Measurements from ENCODE around the gene SPN.
"Not testable (repeated sequence)": the region's sequence is repeated elsewhere in the genome, so short reads cannot be mapped to it uniquely, and the experiment has no call there.

SPN gene, protein sequence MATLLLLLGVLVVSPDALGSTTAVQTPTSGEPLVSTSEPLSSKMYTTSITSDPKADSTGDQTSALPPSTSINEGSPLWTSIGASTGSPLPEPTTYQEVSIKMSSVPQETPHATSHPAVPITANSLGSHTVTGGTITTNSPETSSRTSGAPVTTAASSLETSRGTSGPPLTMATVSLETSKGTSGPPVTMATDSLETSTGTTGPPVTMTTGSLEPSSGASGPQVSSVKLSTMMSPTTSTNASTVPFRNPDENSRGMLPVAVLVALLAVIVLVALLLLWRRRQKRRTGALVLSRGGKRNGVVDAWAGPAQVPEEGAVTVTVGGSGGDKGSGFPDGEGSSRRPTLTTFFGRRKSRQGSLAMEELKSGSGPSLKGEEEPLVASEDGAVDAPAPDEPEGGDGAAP

DNA sequence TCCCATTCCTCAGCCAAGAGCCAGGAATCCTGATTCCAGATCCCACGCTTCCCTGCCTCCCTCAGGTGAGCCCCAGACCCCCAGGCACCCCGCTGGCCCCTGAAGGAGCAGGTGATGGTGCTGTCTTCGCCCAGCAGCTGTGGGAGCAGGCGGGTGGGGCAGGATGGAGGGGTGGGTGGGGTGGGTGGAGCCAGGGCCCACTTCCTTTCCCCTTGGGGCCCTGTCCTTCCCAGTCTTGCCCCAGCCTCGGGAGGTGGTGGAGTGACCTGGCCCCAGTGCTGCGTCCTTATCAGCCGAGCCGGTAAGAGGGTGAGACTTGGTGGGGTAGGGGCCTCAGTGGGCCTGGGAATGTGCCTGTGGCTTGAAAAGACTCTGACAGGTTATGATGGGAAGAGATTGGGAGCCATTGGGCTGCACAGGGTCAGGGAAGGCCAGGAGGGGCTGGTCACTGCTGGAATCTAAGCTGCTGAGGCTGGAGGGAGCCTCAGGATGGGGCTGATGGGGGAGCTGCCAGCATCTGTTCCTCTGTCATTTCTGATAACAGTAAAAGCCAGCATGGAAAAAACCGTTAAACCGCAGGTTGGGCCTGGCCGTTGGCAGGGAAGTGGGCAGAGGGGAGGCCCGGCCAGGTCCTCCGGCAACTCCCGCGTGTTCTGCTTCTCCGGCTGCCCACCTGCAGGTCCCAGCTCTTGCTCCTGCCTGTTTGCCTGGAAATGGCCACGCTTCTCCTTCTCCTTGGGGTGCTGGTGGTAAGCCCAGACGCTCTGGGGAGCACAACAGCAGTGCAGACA is at the start of gene SPN:
Gene SPN (plus strand): TSS at position 232 of the 791 bp plus-strand sequence. CDS start 482 bp downstream, at position 714.
- DNase-seq, result no peak

DNA sequence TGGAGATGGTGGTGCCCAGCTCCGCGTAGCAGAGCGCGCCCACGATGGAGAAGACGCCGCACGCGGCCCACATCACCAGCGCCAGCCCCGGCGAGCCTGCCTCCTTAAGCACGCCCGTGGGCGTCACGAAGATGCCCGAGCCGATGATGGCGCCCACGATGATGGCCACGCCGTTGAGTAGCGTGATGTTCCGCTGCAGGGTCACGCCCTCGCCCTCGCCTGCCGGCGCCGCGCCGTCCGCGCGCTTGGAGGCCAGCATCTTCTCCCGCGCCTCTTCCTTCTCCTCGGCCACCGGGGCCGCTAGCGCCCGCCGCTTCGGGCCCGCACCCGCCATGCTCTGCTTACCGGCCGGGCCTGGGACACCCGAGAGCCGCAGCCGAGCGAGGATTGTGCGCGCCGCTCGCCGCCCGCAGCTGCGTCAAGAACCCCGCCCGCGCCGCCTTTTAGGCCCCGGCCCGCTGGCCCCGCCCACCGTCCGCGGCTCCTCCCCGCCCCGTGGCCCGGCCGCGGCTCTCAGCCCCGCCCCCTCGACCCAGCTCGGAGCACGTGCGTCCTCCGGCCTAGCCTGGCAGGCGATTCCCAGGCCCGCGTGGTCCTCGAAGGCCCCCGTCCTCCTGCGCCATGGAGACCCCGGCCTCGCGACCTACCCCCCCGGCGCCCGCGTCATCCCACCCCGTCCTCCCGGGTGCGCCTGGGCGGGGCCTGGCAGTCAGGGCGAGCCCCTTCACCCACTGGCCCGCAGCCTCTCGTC is 49.6 kb upstream of the SPN start:
- DNase-seq, result peak; percentile 87

DNA sequence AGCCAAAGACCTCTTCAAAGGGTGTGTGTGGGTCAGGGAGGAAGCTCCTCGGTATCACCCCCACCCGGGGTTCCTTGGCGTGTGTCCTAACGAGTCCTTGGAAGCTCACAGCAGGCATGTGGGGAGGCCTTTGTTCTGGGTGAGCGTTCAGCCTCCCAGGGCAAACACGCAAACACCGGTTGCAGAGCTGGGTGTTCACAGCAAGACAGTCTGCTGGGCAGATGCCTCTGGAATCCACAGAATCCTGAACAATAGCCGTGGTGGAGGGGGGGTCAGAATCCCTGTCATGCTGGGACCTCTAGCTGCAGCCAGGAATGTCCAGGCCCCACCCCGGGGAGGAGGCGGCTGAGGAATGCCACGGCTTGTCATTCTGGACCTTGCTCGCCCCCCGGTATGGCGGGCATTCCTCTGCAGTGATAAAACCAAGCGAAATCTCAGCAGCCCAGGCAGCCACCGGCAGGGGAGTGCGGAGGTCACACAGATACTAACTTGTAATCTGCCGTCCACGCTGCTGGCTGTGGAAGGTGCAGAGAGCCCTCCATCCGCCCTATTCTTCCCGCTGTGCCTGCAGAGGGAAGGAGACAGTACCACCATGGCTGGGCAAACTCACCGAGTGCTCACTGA is 48.2 kb upstream of the SPN start:
- DNase-seq, result not testable (repeated sequence)

DNA sequence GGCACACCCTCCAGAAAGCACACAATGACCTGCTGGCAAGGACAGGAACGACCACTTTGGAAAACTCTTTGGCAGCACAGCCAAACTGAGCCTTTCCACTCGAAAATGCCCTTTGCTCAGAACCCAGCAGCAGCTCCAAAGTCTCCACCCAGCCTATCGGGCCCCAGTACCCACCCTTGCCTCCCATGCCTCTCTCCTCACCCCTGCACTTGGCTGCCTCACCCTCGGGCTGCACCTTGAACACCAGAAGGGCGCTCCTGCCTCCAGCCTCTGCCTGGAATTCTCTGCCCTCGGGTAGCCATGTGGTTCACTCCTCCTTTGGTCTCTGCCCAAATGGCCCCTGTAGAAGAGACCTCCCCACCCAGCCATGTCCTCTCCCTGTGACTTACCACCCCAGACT is 46.9 kb upstream of the SPN start:
- DNase-seq, result not testable (repeated sequence)

DNA sequence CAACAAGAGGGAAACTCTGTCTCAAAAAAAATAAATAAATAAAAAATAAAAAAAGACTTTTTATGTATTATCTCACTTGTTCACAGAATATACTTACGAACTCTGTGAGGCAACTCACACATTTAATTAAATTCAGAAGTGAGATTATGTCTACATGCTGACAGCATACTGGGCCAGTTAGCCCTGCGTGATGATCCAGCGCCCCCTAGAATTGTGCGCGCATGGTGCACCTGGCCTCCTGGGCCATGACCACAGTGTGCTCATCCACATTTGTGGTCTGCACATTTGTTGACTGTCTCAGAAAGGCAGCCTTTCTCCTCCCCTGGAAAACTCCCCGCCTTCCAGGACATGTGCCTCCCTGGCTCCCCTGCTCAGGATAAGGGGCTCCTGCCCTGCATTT is 42.5 kb upstream of the SPN start:
- DNase-seq, result peak; percentile 15

DNA sequence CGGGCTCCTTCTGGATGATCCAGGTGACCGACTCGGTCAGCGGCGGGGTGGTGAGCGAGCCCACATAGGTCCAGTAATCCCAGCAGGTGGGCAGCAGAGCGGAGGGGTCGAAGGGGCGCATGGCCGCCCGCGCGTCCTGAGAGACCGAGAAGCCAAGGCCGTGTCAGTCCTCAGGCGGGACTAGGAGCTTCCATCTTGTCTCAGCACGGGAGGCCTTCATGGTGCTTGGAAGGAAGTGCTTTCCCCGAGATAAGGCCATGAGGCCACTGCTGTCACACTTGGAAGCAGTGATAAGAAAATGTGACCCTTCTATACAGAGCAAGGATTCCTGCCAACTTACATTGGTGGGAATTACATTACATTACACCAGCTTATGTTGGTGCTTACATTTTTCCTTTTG is 40.3 kb upstream of the SPN start:
- DNase-seq, result not testable (repeated sequence)

DNA sequence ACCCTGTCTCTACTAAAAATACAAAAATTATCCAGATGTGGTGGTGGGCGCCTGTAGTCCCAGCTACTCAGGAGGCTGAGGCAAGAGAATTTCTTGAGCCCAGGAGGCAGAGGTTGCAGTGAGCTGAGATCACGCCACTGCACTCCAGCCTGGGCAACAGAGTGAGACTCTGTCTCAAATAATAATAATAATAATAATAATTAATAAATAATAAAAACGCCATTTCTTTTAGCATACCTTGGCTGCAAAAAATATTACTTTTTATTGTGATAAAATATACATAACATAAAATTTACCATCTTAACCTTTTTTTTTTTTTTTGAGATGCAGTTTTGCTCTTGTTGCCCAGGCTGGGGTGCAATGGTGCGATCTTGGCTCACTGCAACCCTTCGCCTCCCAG is 39.8 kb upstream of the SPN start:
- not testable (repeated sequence) for DNase-seq

DNA sequence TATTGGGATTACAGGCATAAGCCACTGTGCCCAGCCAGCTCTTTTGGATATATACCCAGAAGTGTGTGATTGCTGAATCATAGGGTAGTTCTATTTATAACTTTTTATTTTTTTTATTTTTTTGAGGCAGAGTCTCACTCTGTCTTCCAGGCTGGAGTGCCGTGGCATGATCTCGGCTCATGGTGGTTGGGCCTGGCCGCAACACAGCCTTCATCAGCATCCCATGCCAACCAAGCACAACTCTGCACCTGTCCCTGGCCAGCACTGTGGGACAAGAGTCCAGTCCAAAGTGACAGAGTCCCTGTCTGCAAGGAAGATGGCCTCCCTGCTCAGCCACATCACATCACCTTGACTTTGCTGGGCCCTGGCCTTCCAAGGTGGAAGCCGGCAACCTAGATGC is 37.9 kb upstream of the SPN start:
- not testable (repeated sequence) for DNase-seq

DNA sequence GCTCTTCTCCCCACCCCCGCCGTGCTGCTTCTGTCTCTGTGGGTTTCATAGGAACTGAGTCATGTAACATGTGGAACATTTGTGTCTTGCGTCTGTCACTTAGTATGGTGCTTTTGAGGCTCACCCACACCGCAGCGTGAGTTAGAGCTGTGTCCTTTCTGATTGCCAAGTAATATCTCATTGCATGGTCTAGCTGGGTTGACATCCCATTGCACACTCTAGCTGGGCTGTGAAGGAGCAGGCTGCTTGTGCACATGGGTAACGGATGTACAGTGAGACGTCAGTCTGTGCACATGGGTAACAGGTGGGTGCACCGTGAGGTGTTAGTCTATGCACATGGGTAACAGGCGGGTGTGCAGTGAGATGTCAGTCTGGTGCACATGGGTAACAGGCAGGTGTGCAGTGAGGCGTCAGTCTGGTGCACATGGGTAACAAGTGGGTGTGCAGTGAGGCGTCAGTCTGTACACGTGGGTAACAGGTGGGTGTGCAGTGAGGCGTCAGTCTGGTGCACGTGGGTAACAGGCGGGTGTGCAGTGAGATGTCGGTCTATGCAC is 36.2 kb upstream of the SPN start:
- DNase-seq, result not testable (repeated sequence)

DNA sequence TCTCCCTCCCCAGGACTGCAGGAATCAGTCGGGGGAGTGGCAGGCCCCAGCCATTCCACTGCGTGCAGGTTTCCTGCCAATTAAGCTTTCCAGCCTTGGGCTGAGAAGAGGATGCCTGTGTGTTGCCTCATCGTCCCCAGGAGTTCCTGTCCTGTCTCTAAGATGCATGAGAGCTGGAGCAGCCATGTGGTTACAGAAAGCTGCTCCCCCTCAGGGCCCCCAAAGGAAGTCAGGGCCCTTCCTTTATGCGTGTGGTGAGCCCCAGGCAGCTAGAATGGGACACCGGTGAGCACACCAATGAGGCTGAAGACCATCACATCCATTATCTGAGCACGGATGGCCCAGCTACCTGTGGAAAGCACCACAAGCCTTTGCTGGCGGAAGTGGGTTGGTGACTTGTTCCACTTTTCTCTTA is 35.4 kb upstream of the SPN start:
- DNase-seq, result not testable (repeated sequence)

DNA sequence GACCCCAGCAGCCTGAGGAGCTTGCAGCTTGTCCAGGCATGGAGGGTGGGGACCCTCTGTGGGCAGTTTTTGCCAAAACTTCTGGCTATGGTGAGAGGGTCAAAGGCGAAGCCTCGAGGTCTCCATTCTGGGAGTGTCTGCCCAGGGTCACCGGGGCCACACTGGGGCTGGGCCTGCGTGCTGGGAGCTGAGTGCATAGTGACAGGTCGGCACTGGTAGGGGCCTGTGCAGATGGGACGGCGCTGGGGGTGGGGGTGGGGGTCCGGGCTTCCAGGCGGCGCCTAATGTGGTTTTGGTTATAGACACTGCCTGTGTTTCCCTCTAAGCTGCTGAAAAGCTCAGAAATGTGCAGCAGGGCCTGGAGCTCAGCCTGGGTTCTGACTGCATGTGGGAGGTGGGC is 34.3 kb upstream of the SPN start:
- not testable (repeated sequence) for DNase-seq

DNA sequence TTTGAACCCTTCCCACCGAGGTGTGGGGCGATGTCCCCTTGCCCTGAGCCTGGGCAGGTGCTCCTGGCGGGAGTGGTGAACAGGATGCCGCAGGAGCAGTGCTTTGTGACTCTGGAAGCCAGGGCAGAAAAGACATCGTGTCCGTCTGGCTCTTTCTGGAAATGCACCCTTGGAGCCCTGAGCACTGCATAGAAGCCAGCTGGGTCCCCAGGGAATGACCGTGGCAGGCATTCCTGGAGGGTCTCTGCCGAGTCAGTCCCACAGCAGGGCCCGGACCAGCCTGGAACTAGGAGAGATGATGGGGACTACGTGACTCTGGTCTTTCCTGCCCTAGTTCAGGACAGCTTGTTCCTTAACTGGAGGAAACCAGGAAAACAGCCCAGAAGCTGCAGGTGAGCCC is 33.7 kb upstream of the SPN start:
- DNase-seq, result not testable (repeated sequence)

DNA sequence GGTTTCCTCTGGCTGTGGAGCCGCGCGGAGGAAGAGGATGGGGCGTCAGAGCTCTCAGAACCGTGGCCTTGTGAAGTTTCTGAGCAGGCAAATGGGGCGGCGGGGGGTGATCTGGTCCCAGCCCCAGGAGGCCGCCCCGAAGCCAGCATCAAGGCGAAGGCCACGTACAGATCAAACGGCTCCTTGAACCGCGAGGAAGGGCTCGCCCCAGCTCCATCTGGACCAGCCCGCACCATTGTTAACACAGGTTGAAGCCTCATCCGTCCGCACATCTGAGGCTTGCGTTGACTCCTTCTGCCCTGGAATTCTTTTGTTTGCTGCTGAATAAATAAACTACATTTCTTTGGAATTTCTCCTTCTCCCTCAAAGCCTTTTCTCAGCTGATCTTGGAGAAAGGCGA is 31.4 kb upstream of the SPN start:
- not testable (repeated sequence) for DNase-seq

DNA sequence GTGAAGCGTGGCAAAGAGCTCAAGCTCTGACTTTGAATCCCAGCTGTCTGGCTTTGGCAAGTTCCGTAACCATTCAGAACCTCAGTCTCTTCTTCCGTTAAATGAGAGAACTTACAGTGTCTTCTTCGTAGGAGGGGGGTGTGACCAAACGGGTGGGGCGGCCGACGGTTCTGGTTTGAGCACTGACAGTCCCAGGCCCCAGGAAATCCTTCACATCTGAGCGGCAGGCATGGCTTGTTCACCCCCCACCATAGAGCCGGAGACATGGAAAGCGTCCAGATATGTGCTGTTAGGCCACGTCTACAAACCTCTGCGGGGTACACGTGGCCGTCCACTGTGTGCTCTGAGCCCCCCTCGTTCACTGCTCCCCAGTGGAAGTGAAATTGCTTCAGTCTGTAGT is 27.1 kb upstream of the SPN start:
- not testable (repeated sequence) for DNase-seq

DNA sequence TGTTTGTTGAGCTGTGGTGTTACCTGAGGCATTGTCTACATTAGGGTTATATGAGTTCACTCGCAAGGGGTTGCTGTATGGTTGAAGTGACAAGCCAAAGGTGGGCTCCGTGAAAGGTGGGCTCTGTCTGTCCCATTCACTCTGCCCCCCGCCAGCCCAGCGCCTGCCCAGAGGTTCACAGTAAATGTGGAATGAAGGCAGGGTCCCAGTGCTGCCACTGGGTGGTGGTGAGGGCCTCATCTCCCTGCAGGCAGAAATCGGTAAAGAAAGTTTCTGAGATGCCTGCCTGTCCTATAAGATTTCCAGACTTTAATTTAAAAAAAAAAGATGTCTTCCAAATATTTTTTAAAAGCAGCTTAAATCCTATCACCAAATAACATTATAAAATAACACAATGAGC is 26.7 kb upstream of the SPN start:
- not testable (repeated sequence) for DNase-seq

DNA sequence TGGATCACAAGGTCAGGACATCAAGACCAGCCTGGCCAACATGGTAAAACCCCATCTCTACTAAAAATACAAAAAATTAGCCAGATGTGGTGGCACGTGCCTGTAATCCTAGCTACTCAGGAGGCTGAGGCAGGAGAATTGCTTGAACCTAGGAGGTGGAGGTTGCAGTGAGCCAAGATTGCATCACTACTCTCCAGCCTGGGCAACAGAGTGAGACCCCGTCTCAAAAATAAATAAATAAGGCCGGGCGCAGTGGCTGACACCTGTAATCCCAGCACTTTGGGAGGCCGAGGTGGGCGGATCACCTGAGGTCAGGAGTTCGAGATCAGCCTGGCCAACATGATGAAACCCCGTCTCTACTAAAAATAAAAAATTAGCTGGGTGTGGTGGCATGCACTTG is 24.3 kb upstream of the SPN start:
- DNase-seq, result not testable (repeated sequence)

DNA sequence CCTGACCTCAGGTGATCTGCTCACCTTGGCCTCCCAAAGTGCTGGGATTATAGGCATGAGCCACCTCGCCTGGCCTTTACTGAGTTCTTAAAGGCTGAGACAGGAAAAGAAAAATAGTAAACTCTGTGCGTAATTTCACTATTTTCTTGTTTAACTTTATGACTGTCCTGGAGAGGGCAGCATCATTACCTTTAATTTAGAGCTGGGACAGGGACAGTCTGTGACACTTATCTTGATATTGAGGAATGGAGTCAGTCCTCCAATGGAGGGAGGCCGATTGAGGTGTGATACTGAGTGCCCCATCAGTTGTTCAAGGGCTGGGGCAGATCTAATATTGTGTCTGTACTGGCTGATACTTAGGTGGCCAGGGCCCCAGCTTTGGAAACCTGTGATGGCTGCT is 21.5 kb upstream of the SPN start:
- no peak for DNase-seq

DNA sequence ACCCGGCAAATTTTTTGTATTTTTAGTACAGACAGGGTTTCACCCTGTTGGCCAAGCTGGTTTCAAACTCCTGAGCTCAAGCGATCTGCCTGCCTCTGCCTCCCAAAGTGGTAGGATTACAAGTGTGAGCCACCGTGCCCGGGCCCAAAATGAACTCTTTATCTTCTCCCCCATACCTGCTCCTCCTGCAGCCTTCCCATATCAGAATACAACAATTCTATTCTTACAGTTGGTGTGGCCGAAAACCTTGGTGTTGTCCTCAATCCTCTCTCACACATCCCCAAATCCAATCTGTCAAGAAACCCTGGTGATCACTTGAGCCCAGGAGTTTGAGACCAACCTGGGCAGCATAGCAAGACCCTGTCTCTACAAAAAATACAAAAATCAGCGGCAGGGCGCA is 19.5 kb upstream of the SPN start:
- no peak for DNase-seq

DNA sequence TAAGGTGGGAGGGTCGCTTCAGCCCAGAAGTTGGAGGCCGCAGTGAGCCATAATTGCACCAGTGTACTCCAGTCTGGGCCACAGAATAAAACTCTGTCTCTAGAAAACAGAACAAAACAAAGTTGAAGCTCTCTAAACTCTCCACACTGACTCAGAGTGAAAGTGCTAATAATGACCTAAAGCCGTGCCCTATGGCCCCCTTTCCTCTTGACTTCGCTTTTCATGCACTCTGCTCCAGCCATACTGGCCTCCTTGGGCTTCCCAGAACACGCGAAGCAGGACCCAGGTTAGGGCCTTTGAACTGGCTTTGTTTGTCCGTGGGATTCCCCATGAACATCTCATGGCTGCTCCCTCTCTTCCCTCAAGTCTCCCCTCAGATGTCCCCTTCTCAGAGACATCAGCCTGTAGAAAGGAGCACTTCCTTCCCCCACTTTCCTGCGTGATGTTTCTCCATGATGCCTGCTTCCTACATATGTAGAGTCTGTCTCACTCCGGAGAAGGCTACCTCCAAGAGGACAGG is 18.6 kb upstream of the SPN start:
- no peak for DNase-seq

DNA sequence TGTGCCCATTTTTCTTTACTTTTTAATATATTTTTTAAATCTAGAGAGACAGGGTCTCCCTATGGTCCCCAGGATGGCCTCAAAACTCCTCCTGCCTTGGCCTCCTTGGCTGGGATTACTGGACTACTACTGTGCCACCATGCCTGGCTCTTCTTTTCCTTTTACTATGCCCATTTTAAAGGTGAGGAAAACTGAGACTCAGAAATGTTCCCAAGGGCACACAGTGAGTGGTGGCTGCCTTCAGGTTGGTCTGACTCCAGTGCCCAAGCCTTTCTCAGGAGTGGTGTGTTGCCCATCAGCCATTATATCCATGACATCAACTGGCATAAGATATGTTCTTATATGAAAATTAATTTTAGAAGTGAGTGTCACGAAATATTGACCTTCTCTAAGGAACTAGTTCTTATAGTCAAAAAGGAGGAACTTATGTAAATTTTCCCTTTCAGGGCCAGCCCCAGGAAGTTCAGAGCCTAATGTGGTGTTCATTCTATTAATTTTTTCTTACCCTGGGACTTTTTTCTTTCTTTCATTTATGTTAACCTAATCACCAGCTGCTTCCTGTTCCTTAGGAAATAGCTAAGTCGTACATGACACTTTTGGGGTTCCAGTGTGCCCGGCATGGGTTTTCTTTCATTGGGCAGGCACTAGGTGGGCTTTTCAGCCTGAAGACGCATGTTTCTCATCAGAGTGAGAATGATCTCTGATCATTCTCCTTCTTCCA is 17.9 kb upstream of the SPN start:
- no peak for DNase-seq

DNA sequence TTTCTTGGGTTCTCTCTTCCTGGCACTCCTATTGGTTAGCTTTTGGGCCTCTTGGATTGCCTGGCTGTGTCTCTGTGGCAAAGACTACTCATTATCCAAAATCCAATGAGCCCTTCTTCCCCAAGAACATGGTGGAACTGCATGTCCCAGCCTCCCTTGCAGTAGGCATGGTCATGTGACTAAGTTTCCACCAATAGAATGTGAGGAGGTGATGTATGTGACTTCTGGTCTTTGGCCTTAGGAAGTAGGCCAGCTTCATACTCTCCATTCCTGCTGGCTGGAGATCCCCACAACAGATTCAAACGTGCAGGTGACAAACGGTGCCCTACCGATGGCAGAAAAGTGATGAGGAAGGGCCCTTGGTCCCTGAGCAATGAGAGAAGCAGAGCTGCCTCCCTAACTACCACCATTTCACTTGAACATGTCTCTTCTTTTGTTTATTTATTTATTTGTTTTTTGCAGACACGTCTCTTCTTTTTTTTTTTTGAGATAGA is 17.3 kb upstream of the SPN start:
- peak; percentile 21 for DNase-seq

Data from DMS53 (cell line).